Right ventricle myocardium inferior (tissue), 1 donor: ENCODE data around the gene FGFR3. TPM values are rescaled to one million over a fixed set of nuclear protein-coding genes. Genes with fewer than 3 reads are reported as not detected.

Experiments used
- ATAC-seq: fragments of 200-7000 bp; cut with Tn5 transposase; one replicate; pipeline ENCODE4 v1.9.1; 2020; ENCODE audit warnings: mild to moderate bottlenecking, moderate library complexity
- DNase-seq: peaks from one replicate; pipeline ENCODE4 v3.0.0; 2021; ENCODE audit errors: missing footprints
- intact Hi-C: fragments of 100-400 bp; cut with DNase I; formaldehyde crosslinking; loops from one replicate; pipeline ENCODE4 v1.11.0; 2022
- total RNA-seq: library from RNA; stranded (reverse); fragmentation: NEBNext Ultra II Directional; extraction: Animal tissue kit (Norgen Biotek cat#: 25700); gene quantifications from one replicate; pipeline ENCODE4 v1.2.1, GENCODE V29; 2021
- donor health status: DM: no; HTN: yes; CAD: no; lungs with severe emphysema.

Gene FGFR3
- total RNA-seq, 1 donor from 2014 or later: 1.8 TPM

- intact Hi-C loops: no loop called here
- ATAC-seq: no peak
- DNase-seq: no peak
Observed at GRCh38 chr4:1850276-1850675, 57.2 kb downstream of the FGFR3 start.

GRCh38 chr4:1851160-1851559, 58.1 kb downstream of the FGFR3 start:
- ATAC-seq (no peak), DNase-seq (no peak)
- intact Hi-C loops: no loop called here

GRCh38 chr4:1851575-1852410, 58.7 kb downstream of the FGFR3 start:
- no peak for DNase-seq
- intact Hi-C loops: no loop called here
- ATAC-seq: no peak

- DNase-seq (no peak), ATAC-seq (no peak)
- intact Hi-C loops: no loop called here
Observed at GRCh38 chr4:1852904-1853623, 60.0 kb downstream of the FGFR3 start.

GRCh38 chr4:1854752-1855151, 61.7 kb downstream of the FGFR3 start:
- ATAC-seq: no peak
- intact Hi-C loops: no loop called here
- DNase-seq: no peak

GRCh38 chr4:1855333-1856070, 62.4 kb downstream of the FGFR3 start:
- ATAC-seq (peak; percentile 2), DNase-seq (peak; percentile 77)
- intact Hi-C loops: loop anchor here (1.0 kb wide), 1 partner anchor 44 kb away; no protein-coding TSS in a partner anchor

GRCh38 chr4:1856071-1856942, 63.2 kb downstream of the FGFR3 start, which contains the start of gene LETM1:
LETM1 (minus strand) TSS chr4:1856156; CDS start chr4:1855950, 206 bp downstream.
- DNase-seq (peak; percentile 98), ATAC-seq (peak; percentile 98)
- intact Hi-C loops: loop anchor here (1.0 kb wide), 1 partner anchor 43 kb away; no protein-coding TSS in a partner anchor

- peak; percentile 11 for ATAC-seq
- no peak for DNase-seq
- intact Hi-C loops: loop anchor here (1.0 kb wide), 2 partner anchors 13 to 42 kb away; no protein-coding TSS in a partner anchor
Observed at GRCh38 chr4:1856943-1857699, 64.0 kb downstream of the FGFR3 start.

- ATAC-seq (no peak), DNase-seq (no peak)
- intact Hi-C loops: loop anchor here (1.0 kb wide), 1 partner anchor 12 kb away; no protein-coding TSS in a partner anchor
Observed at GRCh38 chr4:1857931-1858330, 64.8 kb downstream of the FGFR3 start.

Other genes starting within 250 kb of the FGFR3 start
- gene FAM53A, start 109.0 kb upstream of the FGFR3 start, total RNA-seq: 0.49 TPM
- 13.7 TPM for gene SLBP, start 81.0 kb upstream of the FGFR3 start, total RNA-seq
- 26.3 TPM for gene TMEM129, start 72.0 kb upstream of the FGFR3 start, total RNA-seq
- gene TACC3, start 71.8 kb upstream of the FGFR3 start, total RNA-seq: 7.0 TPM
- gene LETM1, start 62.9 kb downstream of the FGFR3 start, total RNA-seq: 39.8 TPM
- 37.0 TPM for gene NSD2, start 78.1 kb downstream of the FGFR3 start, total RNA-seq
- gene NELFA, start 215.7 kb downstream of the FGFR3 start, total RNA-seq: 10.8 TPM